CD8-positive, alpha-beta memory T cell (primary cell): ENCODE results near the gene ODAD4. TPM values are rescaled to one million over a fixed set of nuclear protein-coding genes. Genes with fewer than 3 reads are reported as not detected.
"Not testable (repeated sequence)": the region's sequence is repeated elsewhere in the genome, so short reads cannot be mapped to it uniquely, and the experiment has no call there.

Experiments used
- CTCF ChIA-PET: fragments of 350-600 bp; sonication (Branson Sonifier 250); formaldehyde crosslinking; loops from one replicate; lab custom pipeline; 2021; ENCODE audit warnings: antibody characterized with exemption; lab: Charles Lee
- POLR2A ChIA-PET: fragments of 350-600 bp; sonication (Branson Sonifier 250); formaldehyde crosslinking; loops from one replicate; lab custom pipeline; 2021; ENCODE audit warnings: antibody characterized with exemption; lab: Charles Lee
- DNase-seq, 5 donors: peaks; one replicate each; pipeline versions ENCODE4 v3.0.0 to v3.0.0-alpha.2; 2020 to 2022; ENCODE audit warnings: mixed read lengths in 1 of 5
- H3K27ac ChIP-seq: one replicate; pipeline ENCODE4 v1.7.0; 2013; ENCODE audit warnings: low read depth, mild to moderate bottlenecking, low read length, moderate library complexity
- H3K27me3 ChIP-seq: 2 replicates; pipeline ENCODE4 v1.7.0; 2013; ENCODE audit warnings: low read length, mild to moderate bottlenecking; ENCODE audit not compliant: insufficient read depth, poor library complexity, severe bottlenecking
- H3K36me3 ChIP-seq: 2 replicates; pipeline ENCODE4 v1.7.0; 2013; ENCODE audit warnings: mild to moderate bottlenecking, low read length, moderate library complexity; ENCODE audit not compliant: insufficient read depth
- H3K4me1 ChIP-seq: 2 replicates; pipeline ENCODE4 v1.7.0; 2013; ENCODE audit warnings: mild to moderate bottlenecking, low read length, moderate library complexity; ENCODE audit not compliant: insufficient read depth
- H3K4me3 ChIP-seq: 2 replicates; pipeline ENCODE4 v1.7.0; 2013; ENCODE audit warnings: mild to moderate bottlenecking, low read length
- H3K9me3 ChIP-seq: 2 replicates; pipeline ENCODE4 v1.7.0; 2013; ENCODE audit warnings: mild to moderate bottlenecking, low read length
- H3K27ac Mint-ChIP-seq, 8 donors: one replicate each; pipeline ENCODE4 v1.8.0; 2020 to 2021; ENCODE audit warnings: mixed read lengths in 8 of 8, mild to moderate bottlenecking in 6 of 8, inconsistent platforms in 3 of 8, moderate library complexity in 3 of 8
- H3K27me3 Mint-ChIP-seq, 2 donors: one replicate each; pipeline ENCODE4 v1.8.0; 2020 to 2021; ENCODE audit warnings: mixed read lengths in 2 of 2, mild to moderate bottlenecking in 1 of 2, moderate library complexity in 1 of 2
- H3K36me3 Mint-ChIP-seq, 3 donors: one replicate each; pipeline ENCODE4 v1.8.0; 2020 to 2021; ENCODE audit warnings: mixed read lengths in 3 of 3, inconsistent platforms in 1 of 3, mild to moderate bottlenecking in 1 of 3
- H3K4me1 Mint-ChIP-seq, 3 donors: one replicate each; pipeline ENCODE4 v1.8.0; 2020 to 2021; ENCODE audit warnings: mixed read lengths in 3 of 3, inconsistent platforms in 1 of 3, mild to moderate bottlenecking in 1 of 3
- H3K4me3 Mint-ChIP-seq, 7 donors: one replicate each; pipeline ENCODE4 v1.8.0; 2020 to 2021; ENCODE audit warnings: mixed read lengths in 7 of 7, mild to moderate bottlenecking in 6 of 7, moderate library complexity in 4 of 7, inconsistent platforms in 2 of 7
- H3K9me3 Mint-ChIP-seq, 5 donors: one replicate each; pipeline ENCODE4 v1.8.0; 2020 to 2022; ENCODE audit warnings: mixed read lengths in 5 of 5, mild to moderate bottlenecking in 3 of 5, moderate library complexity in 2 of 5, inconsistent platforms in 1 of 5
- polyA plus RNA-seq: library from polyadenylated mRNA; unstranded; fragments of 300-500 nt; fragmentation: Illumina TruSeq; gene quantifications from one replicate; pipeline ENCODE4 v1.2.3, GENCODE V29; 2021
- total RNA-seq, 2 experiments: library from RNA; stranded (reverse); gene quantifications; one replicate each; pipeline ENCODE4 v1.2.3, GENCODE V29; 2021

Gene ODAD4
- total and polyA plus RNA-seq, 3 experiments from 2014 or later = 0.10 to 0.57 (median 0.53) TPM

DNA sequence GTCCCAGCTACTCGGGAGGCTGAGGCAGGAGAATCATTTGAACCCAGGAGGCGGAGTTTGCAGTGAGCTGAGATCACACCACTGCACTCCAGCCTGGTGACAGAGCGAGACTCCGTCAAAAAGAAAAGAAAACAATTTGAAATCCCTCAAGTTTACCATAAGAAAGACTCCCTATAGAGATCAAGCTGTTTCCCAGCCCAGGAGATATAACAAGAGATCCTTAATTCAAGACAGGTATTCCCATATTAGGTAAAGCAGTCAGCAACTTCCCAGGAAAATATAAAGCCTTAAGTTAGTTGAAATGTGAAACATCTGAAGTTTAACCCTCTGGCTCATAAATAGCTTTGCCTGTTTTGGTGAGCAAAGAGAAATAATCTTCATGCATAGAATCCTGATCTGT is 81.9 kb downstream of the ODAD4 start:
- CTCF ChIA-PET = interaction anchor here (1.3 to 1.5 kb wide), 2 partner anchors 20 to 36 kb away, joined by 3 read pairs; no protein-coding TSS in a partner anchor
- peak overlapping the region in 3 of 8 donors; percentile 8 to 43 (median 34) for H3K27ac Mint-ChIP-seq
- H3K27me3 Mint-ChIP-seq, DNase-seq, POLR2A ChIA-PET, H3K4me3 ChIP-seq, H3K27me3 ChIP-seq, H3K9me3 ChIP-seq, H3K36me3 ChIP-seq, H3K27ac ChIP-seq, H3K9me3 Mint-ChIP-seq: not testable (repeated sequence)
- H3K4me3 Mint-ChIP-seq = peak overlapping the region in 1 of 7 donors; percentile 16
- peaks cover 59 to 76% (median 70%) of the 10 kb centered on the region in 3 donors for H3K4me1 Mint-ChIP-seq
- H3K36me3 Mint-ChIP-seq = peaks cover 0 to 49% (median 0%) of the 10 kb centered on the region in 3 donors
- H3K4me1 ChIP-seq = peaks cover 50% of the 10 kb centered on the region

DNA sequence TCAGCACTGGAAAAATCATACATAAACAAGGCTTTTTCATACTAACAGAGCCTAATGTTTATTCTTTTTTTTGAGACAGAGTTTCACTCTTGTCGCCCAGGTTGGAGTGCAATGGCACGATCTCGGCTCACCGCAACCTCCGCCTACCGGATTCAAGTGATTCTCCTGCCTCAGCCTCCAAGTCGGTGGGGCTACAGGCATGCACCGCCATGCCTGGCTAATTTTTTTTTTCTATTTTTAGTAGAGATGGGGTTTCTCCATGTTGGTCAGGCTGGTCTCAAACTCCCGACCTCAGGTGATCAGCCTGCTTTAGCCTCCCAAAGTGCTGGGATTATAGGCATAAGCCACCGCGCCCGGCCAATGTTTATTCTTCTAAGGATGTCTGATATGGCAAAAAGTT is 83.3 kb downstream of the ODAD4 start:
- H3K4me3 ChIP-seq, DNase-seq, H3K9me3 Mint-ChIP-seq, H3K36me3 ChIP-seq, CTCF ChIA-PET, H3K27ac ChIP-seq, H3K9me3 ChIP-seq, H3K27me3 Mint-ChIP-seq, H3K27me3 ChIP-seq, POLR2A ChIA-PET: not testable (repeated sequence)
- peaks cover 69 to 87% (median 81%) of the 10 kb centered on the region in 3 donors for H3K4me1 Mint-ChIP-seq
- peaks cover 0 to 52% (median 0%) of the 10 kb centered on the region in 3 donors for H3K36me3 Mint-ChIP-seq
- peak overlapping the region in 4 of 7 donors; percentile 11 to 68 (median 32) for H3K4me3 Mint-ChIP-seq
- peaks cover 61% of the 10 kb centered on the region for H3K4me1 ChIP-seq
- H3K27ac Mint-ChIP-seq = peak overlapping the region in 5 of 8 donors; percentile 31 to 83 (median 63)

Other genes starting within 250 kb of the ODAD4 start
- 1,000 to 10,000 TPM; 1,446 to 1,504 TPM for gene EIF1, start 241.7 kb upstream of the ODAD4 start, total RNA-seq
- 1,526 TPM for gene EIF1, start 241.7 kb upstream of the ODAD4 start, polyA plus RNA-seq
- gene GAST, start 218.3 kb upstream of the ODAD4 start, total RNA-seq = not detected
- gene GAST, start 218.3 kb upstream of the ODAD4 start, polyA plus RNA-seq = not detected
- gene HAP1, start 196.0 kb upstream of the ODAD4 start, total RNA-seq = under 1 TPM; 0.13 to 0.18 TPM
- not detected for gene HAP1, start 196.0 kb upstream of the ODAD4 start, polyA plus RNA-seq
- gene JUP, start 143.9 kb upstream of the ODAD4 start, total RNA-seq = under 1 TPM; 0.33 to 0.35 TPM
- gene JUP, start 143.9 kb upstream of the ODAD4 start, polyA plus RNA-seq = not detected
- gene P3H4, start 118.7 kb upstream of the ODAD4 start, total RNA-seq = 1 to 10 TPM; 2.6 to 3.7 TPM
- gene P3H4, start 118.7 kb upstream of the ODAD4 start, polyA plus RNA-seq = 5.4 TPM
- gene FKBP10, start 117.6 kb upstream of the ODAD4 start, total RNA-seq = 1 to 10 TPM; 1.4 to 1.5 TPM
- gene FKBP10, start 117.6 kb upstream of the ODAD4 start, polyA plus RNA-seq = not detected
- 10 to 100 TPM; 48.5 to 50.2 TPM for gene NT5C3B, start 94.4 kb upstream of the ODAD4 start, total RNA-seq
- 45.0 TPM for gene NT5C3B, start 94.4 kb upstream of the ODAD4 start, polyA plus RNA-seq
- not detected for gene KLHL10, start 92.8 kb upstream of the ODAD4 start, total RNA-seq
- gene KLHL10, start 92.8 kb upstream of the ODAD4 start, polyA plus RNA-seq = 0.24 TPM
- gene KLHL11, start 65.2 kb upstream of the ODAD4 start, total RNA-seq = 10 to 100 TPM; 24.7 to 26.9 TPM
- 6.4 TPM for gene KLHL11, start 65.2 kb upstream of the ODAD4 start, polyA plus RNA-seq
- 100 to 1,000 TPM; 188 to 189 TPM for gene ACLY, start 11.7 kb upstream of the ODAD4 start, total RNA-seq
- 70.6 TPM for gene ACLY, start 11.7 kb upstream of the ODAD4 start, polyA plus RNA-seq
- gene CNP, start 36.2 kb downstream of the ODAD4 start, total RNA-seq = 10 to 100 TPM; 70.3 to 71.6 TPM
- gene CNP, start 36.2 kb downstream of the ODAD4 start, polyA plus RNA-seq = 35.3 TPM
- gene DNAJC7, start 86.8 kb downstream of the ODAD4 start, total RNA-seq = 100 to 1,000 TPM; 111 TPM
- gene DNAJC7, start 86.8 kb downstream of the ODAD4 start, polyA plus RNA-seq = 74.6 TPM
- 10 to 100 TPM; 29.4 to 31.3 TPM for gene NKIRAS2, start 89.5 kb downstream of the ODAD4 start, total RNA-seq
- gene NKIRAS2, start 89.5 kb downstream of the ODAD4 start, polyA plus RNA-seq = 33.5 TPM
- gene C17orf113, start 120.0 kb downstream of the ODAD4 start, total RNA-seq = under 1 TPM; 0.15 to 0.20 TPM
- 0.10 TPM for gene C17orf113, start 120.0 kb downstream of the ODAD4 start, polyA plus RNA-seq
- not detected for gene ZNF385C, start 167.9 kb downstream of the ODAD4 start, total RNA-seq
- gene ZNF385C, start 167.9 kb downstream of the ODAD4 start, polyA plus RNA-seq = not detected
- 1 to 10 TPM; 8.1 to 9.7 TPM for gene DHX58, start 182.1 kb downstream of the ODAD4 start, total RNA-seq
- 10.7 TPM for gene DHX58, start 182.1 kb downstream of the ODAD4 start, polyA plus RNA-seq
- 10 to 100 TPM; 52.5 to 53.3 TPM for gene KAT2A, start 190.8 kb downstream of the ODAD4 start, total RNA-seq
- 8.5 TPM for gene KAT2A, start 190.8 kb downstream of the ODAD4 start, polyA plus RNA-seq
- under 1 TPM; 0.11 to 0.15 TPM for gene HSPB9, start 192.2 kb downstream of the ODAD4 start, total RNA-seq
- not detected for gene HSPB9, start 192.2 kb downstream of the ODAD4 start, polyA plus RNA-seq
- gene RAB5C, start 224.4 kb downstream of the ODAD4 start, total RNA-seq = 10 to 100 TPM; 61.3 to 64.3 TPM
- 86.0 TPM for gene RAB5C, start 224.4 kb downstream of the ODAD4 start, polyA plus RNA-seq